SK-N-SH treated with all-trans-retinoic acid at 6 μM for 48 hours (cell line): ENCODE data around the gene ZNF892.

Source experiments
- ATAC-seq: fragments of 200-7000 bp; cut with Tn5 transposase; 3 replicates; pipeline ENCODE4 v1.9.1; 2020; ENCODE audit warnings: mild to moderate bottlenecking, moderate library complexity
- ARNTL ChIP-seq: fragments of 450-650 bp; formaldehyde crosslinking; IDR thresholded peaks from 2 replicates; pipeline ENCODE4 v1.5.0; 2020; ENCODE audit warnings: low read depth, mild to moderate bottlenecking, moderate library complexity, borderline replicate concordance
- BACH2 ChIP-seq: fragments of 250-450 bp; sonication (Bioruptor Pico); IDR thresholded peaks from 2 replicates; pipeline ENCODE4 v1.9.0; 2021; ENCODE audit warnings: mild to moderate bottlenecking, borderline replicate concordance
- CSDC2 ChIP-seq: fragments of 250-450 bp; sonication (Bioruptor Pico); IDR thresholded peaks from 2 replicates; pipeline ENCODE4 v1.5.0; 2020; ENCODE audit warnings: mild to moderate bottlenecking, moderate library complexity
- GLIS3 ChIP-seq: fragments of 250-450 bp; sonication (Bioruptor Pico); IDR thresholded peaks from 2 replicates; pipeline ENCODE4 v1.5.0; 2020; ENCODE audit warnings: mild to moderate bottlenecking, moderate library complexity
- ISL1 ChIP-seq: fragments of 250-450 bp; sonication (Bioruptor Pico); IDR thresholded peaks from 2 replicates; pipeline ENCODE4 v2.1.2; 2022; ENCODE audit warnings: mild to moderate bottlenecking, moderate library complexity
- OSR1 ChIP-seq: fragments of 250-450 bp; sonication (Bioruptor Pico); IDR thresholded peaks from 2 replicates; pipeline ENCODE4 v1.8.0; 2022; ENCODE audit warnings: moderate library complexity, mild to moderate bottlenecking, inconsistent platforms
- PPARA ChIP-seq: fragments of 250-450 bp; sonication (Bioruptor Pico); IDR thresholded peaks from 2 replicates; pipeline ENCODE4 v1.5.0; 2020; ENCODE audit warnings: mild to moderate bottlenecking, borderline replicate concordance
- RARB ChIP-seq: fragments of 250-450 bp; sonication (Bioruptor Pico); IDR thresholded peaks from 2 replicates; pipeline ENCODE4 v1.8.0; 2021; ENCODE audit warnings: mild to moderate bottlenecking, moderate library complexity
- SNAI2 ChIP-seq: fragments of 250-450 bp; sonication (Bioruptor Pico); IDR thresholded peaks from 2 replicates; pipeline ENCODE4 v1.5.0; 2020; ENCODE audit warnings: mild to moderate bottlenecking, moderate library complexity
- TCF4 ChIP-seq: fragments of 250-450 bp; sonication (Bioruptor Pico); IDR thresholded peaks from 2 replicates; pipeline ENCODE4 v1.8.0; 2021; ENCODE audit warnings: mild to moderate bottlenecking, moderate library complexity, borderline replicate concordance
- TOX ChIP-seq: fragments of 250-450 bp; sonication (Bioruptor Pico); IDR thresholded peaks from 2 replicates; pipeline ENCODE4 v1.8.0; 2021; ENCODE audit warnings: mild to moderate bottlenecking, moderate library complexity, borderline replicate concordance
- TSHZ2 ChIP-seq: fragments of 250-450 bp; sonication (Bioruptor Pico); IDR thresholded peaks from 2 replicates; pipeline ENCODE4 v1.5.0; 2020; ENCODE audit warnings: mild to moderate bottlenecking, moderate library complexity
- ZC3H10 ChIP-seq: fragments of 250-450 bp; sonication (Bioruptor Pico); IDR thresholded peaks from 2 replicates; pipeline ENCODE4 v1.5.1; 2021; ENCODE audit warnings: mild to moderate bottlenecking, moderate library complexity
- ZFP3 ChIP-seq: fragments of 250-450 bp; sonication (Bioruptor Pico); IDR thresholded peaks from 2 replicates; pipeline ENCODE4 v1.5.0; 2020; ENCODE audit warnings: mild to moderate bottlenecking, moderate library complexity
- ZFP30 ChIP-seq: fragments of 450-650 bp; formaldehyde crosslinking; IDR thresholded peaks from 2 replicates; pipeline ENCODE4 v1.5.0; 2022; ENCODE audit warnings: mild to moderate bottlenecking, moderate library complexity
- ZNF565 ChIP-seq: fragments of 450-650 bp; formaldehyde crosslinking; conservative IDR thresholded peaks from 2 replicates; pipeline ENCODE4 v1.5.0; 2020; ENCODE audit warnings: low read depth, mild to moderate bottlenecking, moderate library complexity
- ZNF70 ChIP-seq: fragments of 450-650 bp; formaldehyde crosslinking; IDR thresholded peaks from 2 replicates; pipeline ENCODE4 v1.5.0; 2020; ENCODE audit warnings: mild to moderate bottlenecking, moderate library complexity
- ZNF8 ChIP-seq: fragments of 450-650 bp; formaldehyde crosslinking; IDR thresholded peaks from 2 replicates; pipeline ENCODE4 v1.5.0; 2020; ENCODE audit warnings: mild to moderate bottlenecking, moderate library complexity
- TF ChIP-seq, protein P1 (sequence below): fragments of 250-450 bp; sonication (Bioruptor Pico); IDR thresholded peaks from 2 replicates; pipeline ENCODE4 v1.5.1; 2020; ENCODE audit warnings: low read depth, mild to moderate bottlenecking, moderate library complexity

The ZNF892 gene

GRCh38 chr2:95215018-95215612 lies 7.8 kb downstream of the ZNF892 start (continued):
- TF ChIP-seq TSHZ2: no peak
- TF ChIP-seq ZNF70: no peak
- TF ChIP-seq ZFP30 (CRISPR knock-in tag): no peak
- no peak for TF ChIP-seq OSR1 (CRISPR knock-in tag)
- TF ChIP-seq, protein P1, sequence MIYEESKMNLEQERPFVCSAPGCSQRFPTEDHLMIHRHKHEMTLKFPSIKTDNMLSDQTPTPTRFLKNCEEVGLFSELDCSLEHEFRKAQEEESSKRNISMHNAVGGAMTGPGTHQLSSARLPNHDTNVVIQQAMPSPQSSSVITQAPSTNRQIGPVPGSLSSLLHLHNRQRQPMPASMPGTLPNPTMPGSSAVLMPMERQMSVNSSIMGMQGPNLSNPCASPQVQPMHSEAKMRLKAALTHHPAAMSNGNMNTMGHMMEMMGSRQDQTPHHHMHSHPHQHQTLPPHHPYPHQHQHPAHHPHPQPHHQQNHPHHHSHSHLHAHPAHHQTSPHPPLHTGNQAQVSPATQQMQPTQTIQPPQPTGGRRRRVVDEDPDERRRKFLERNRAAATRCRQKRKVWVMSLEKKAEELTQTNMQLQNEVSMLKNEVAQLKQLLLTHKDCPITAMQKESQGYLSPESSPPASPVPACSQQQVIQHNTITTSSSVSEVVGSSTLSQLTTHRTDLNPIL (CRISPR knock-in tag): no peak
- TF ChIP-seq TCF4 (CRISPR knock-in tag): no peak
- TF ChIP-seq SNAI2: no peak

- ATAC-seq: no peak
- no peak for TF ChIP-seq CSDC2 (CRISPR knock-in tag)
- TF ChIP-seq TCF4 (CRISPR knock-in tag): no peak
- TF ChIP-seq ZNF565 (CRISPR knock-in tag): no peak
- no peak for TF ChIP-seq ZC3H10 (CRISPR knock-in tag)
- TF ChIP-seq ZNF70: no peak
- TF ChIP-seq BACH2 (CRISPR knock-in tag): no peak
- TF ChIP-seq SNAI2: no peak
- TF ChIP-seq ZFP30 (CRISPR knock-in tag): no peak
- TF ChIP-seq ZFP3 (CRISPR knock-in tag): no peak
- no peak for TF ChIP-seq PPARA (CRISPR knock-in tag)
- TF ChIP-seq, protein P1 (CRISPR knock-in tag): no peak
- no peak for TF ChIP-seq ZNF8 (CRISPR knock-in tag)
Observed at GRCh38 chr2:95220449-95220848, 13.1 kb downstream of the ZNF892 start.

- no peak for ATAC-seq
- TF ChIP-seq ZC3H10 (CRISPR knock-in tag) (no peak), ZFP30 (CRISPR knock-in tag) (no peak), TOX (CRISPR knock-in tag) (no peak)
Observed at GRCh38 chr2:95225658-95226057, 18.3 kb downstream of the ZNF892 start.

- peak; percentile 38; the same call in 1 of the 3 replicates for ATAC-seq
- no peak for TF ChIP-seq CSDC2 (CRISPR knock-in tag)
- no peak for TF ChIP-seq ZNF8 (CRISPR knock-in tag)
Observed at GRCh38 chr2:95231723-95232122, 24.4 kb downstream of the ZNF892 start.

GRCh38 chr2:95232232-95232631 lies 24.9 kb downstream of the ZNF892 start:
- TF ChIP-seq GLIS3 (CRISPR knock-in tag) (no peak), ZNF8 (CRISPR knock-in tag) (no peak), RARB (CRISPR knock-in tag) (no peak), CSDC2 (CRISPR knock-in tag) (no peak), TSHZ2 (no peak), SNAI2 (no peak), TOX (CRISPR knock-in tag) (no peak), ISL1 (CRISPR knock-in tag) (no peak), ARNTL (no peak)
- ATAC-seq: no peak
